IMR-90 (cell line): Measurements from ENCODE around the gene PRKAG2. TPM values are rescaled to one million over a fixed set of nuclear protein-coding genes. Genes with fewer than 3 reads are reported as not detected.

ENCODE experiments used
- ATAC-seq: fragments of 200-7000 bp; cut with Tn5 transposase; 2 replicates; pipeline ENCODE4 v1.9.1; 2020; ENCODE audit warnings: low read depth, mild to moderate bottlenecking, moderate library complexity
- BruUV-seq: library from RNA; stranded (reverse); fragments of 400-500 nt; replicated peaks from 2 replicates; lab custom pipeline; 2021; lab: Mats Ljungman, UMichigan
- CTCF ChIA-PET: fragments of 300-600 bp; formaldehyde crosslinking; extraction: SDS; loops from one replicate; lab custom pipeline; 2021; ENCODE audit warnings: antibody characterized with exemption; lab: Yijun Ruan, JAX
- POLR2A ChIA-PET: fragments of 300-600 bp; sonication (Branson Sonifier 250); formaldehyde crosslinking; loops from one replicate; lab custom pipeline; 2022; ENCODE audit warnings: antibody characterized with exemption; ENCODE audit not compliant: unreplicated experiment; lab: Charles Lee
- DNase-seq: peaks from one replicate; pipeline ENCODE4 v3.0.0; 2013
- H2AFZ ChIP-seq: replicated peaks from 2 replicates; pipeline ENCODE3; 2013; ENCODE audit warnings: low read length, mild to moderate bottlenecking; ENCODE audit not compliant: poor library complexity
- H2AK5ac ChIP-seq: 2 replicates; pipeline ENCODE4 v1.6.1; 2013; ENCODE audit warnings: low read depth, low read length, inconsistent platforms
- H2AK9ac ChIP-seq: replicated peaks from 2 replicates; pipeline ENCODE3; 2013; ENCODE audit warnings: mild to moderate bottlenecking, low read depth, low read length, moderate library complexity; ENCODE audit not compliant: poor library complexity
- H2BK120ac ChIP-seq: 2 replicates; pipeline ENCODE4 v1.6.1; 2013; ENCODE audit warnings: low read depth, low read length, inconsistent platforms
- H2BK15ac ChIP-seq: 3 replicates; pipeline ENCODE4 v1.6.1; 2013; ENCODE audit warnings: low read depth, low read length, inconsistent platforms
- H2BK20ac ChIP-seq: 2 replicates; pipeline ENCODE4 v1.6.1; 2013; ENCODE audit warnings: low read depth, mild to moderate bottlenecking, inconsistent platforms, low read length, moderate library complexity
- H2BK5ac ChIP-seq: 2 replicates; pipeline ENCODE4 v1.6.1; 2013; ENCODE audit warnings: mild to moderate bottlenecking, low read depth, low read length, inconsistent platforms; ENCODE audit not compliant: poor library complexity, severe bottlenecking
- H3K14ac ChIP-seq: replicated peaks from 2 replicates; pipeline ENCODE4 v1.6.1; 2013; ENCODE audit warnings: low read depth, low read length, inconsistent platforms
- H3K18ac ChIP-seq: 2 replicates; pipeline ENCODE4 v1.6.1; 2013; ENCODE audit warnings: low read depth, low read length, control low read depth
- H3K23ac ChIP-seq: 2 replicates; pipeline ENCODE4 v1.6.1; 2013; ENCODE audit warnings: low read depth, low read length, inconsistent platforms
- H3K27ac ChIP-seq: 2 replicates; pipeline ENCODE4 v1.5.1; 2013; ENCODE audit warnings: mild to moderate bottlenecking, control low read depth, low read length; ENCODE audit not compliant: insufficient read depth
- H3K27me3 ChIP-seq: 2 replicates; pipeline ENCODE4 v1.6.1; 2013; ENCODE audit warnings: low read length; ENCODE audit not compliant: control insufficient read depth, insufficient read depth
- H3K36me3 ChIP-seq: 2 replicates; pipeline ENCODE4 v1.6.1; 2013; ENCODE audit warnings: low read length, mixed read lengths; ENCODE audit not compliant: control insufficient read depth, insufficient read depth
- H3K4ac ChIP-seq: 2 replicates; pipeline ENCODE4 v1.6.1; 2013; ENCODE audit warnings: low read depth, low read length, inconsistent platforms
- H3K4me1 ChIP-seq: 2 replicates; pipeline ENCODE4 v1.6.1; 2013; ENCODE audit warnings: low read length, mixed read lengths; ENCODE audit not compliant: control insufficient read depth, insufficient read depth
- H3K4me2 ChIP-seq: 2 replicates; pipeline ENCODE4 v1.6.1; 2013; ENCODE audit warnings: low read depth, mild to moderate bottlenecking, control low read depth, low read length, moderate library complexity
- H3K4me3 ChIP-seq: 2 replicates; pipeline ENCODE4 v1.5.1; 2013; ENCODE audit warnings: low read depth, mild to moderate bottlenecking, control low read depth, low read length, moderate library complexity; ENCODE audit not compliant: insufficient read depth
- H3K56ac ChIP-seq: 2 replicates; pipeline ENCODE4 v1.6.1; 2013; ENCODE audit warnings: low read length, inconsistent platforms; ENCODE audit not compliant: insufficient read depth; ENCODE audit errors: extremely low read depth
- H3K79me1 ChIP-seq, 2 experiments: 2 replicates each; pipeline ENCODE4 v1.6.1; 2013; ENCODE audit warnings: low read length in 2 of 2, inconsistent platforms in 1 of 2, low read depth in 1 of 2
- H3K9ac ChIP-seq: 2 replicates; pipeline ENCODE4 v1.6.1; 2013; ENCODE audit warnings: low read depth, low read length, control low read depth
- H3K9me1 ChIP-seq: 2 replicates; pipeline ENCODE4 v1.6.1; 2013; ENCODE audit warnings: low read length, inconsistent platforms; ENCODE audit not compliant: insufficient read depth
- H3K9me3 ChIP-seq: 2 replicates; pipeline ENCODE4 v1.6.1; 2013; ENCODE audit warnings: low read length; ENCODE audit not compliant: control insufficient read depth, insufficient read depth
- H4K20me1 ChIP-seq: 2 replicates; pipeline ENCODE4 v1.6.1; 2013; ENCODE audit warnings: low read length, inconsistent platforms; ENCODE audit not compliant: insufficient read depth
- H4K5ac ChIP-seq: 2 replicates; pipeline ENCODE4 v1.6.1; 2013; ENCODE audit warnings: mild to moderate bottlenecking, low read depth, low read length, control low read depth
- H4K8ac ChIP-seq, 2 experiments: 2 replicates each; pipeline ENCODE4 v1.6.1; 2013; ENCODE audit warnings: low read depth in 2 of 2, low read length in 2 of 2, control low read depth in 1 of 2, inconsistent platforms in 1 of 2
- H4K91ac ChIP-seq: 2 replicates; pipeline ENCODE4 v1.6.1; 2013; ENCODE audit warnings: low read depth, low read length, inconsistent platforms; ENCODE audit not compliant: insufficient read depth
- BHLHE40 ChIP-seq: fragments of 150-350 bp; IDR thresholded peaks from 2 replicates; pipeline ENCODE4 v1.6.1; 2016; ENCODE audit warnings: mild to moderate bottlenecking, low read depth, low read length
- CEBPB ChIP-seq: IDR thresholded peaks from 2 replicates; pipeline ENCODE4 v1.6.1; 2012; ENCODE audit warnings: low read depth, low read length, improper control_type of control experiment
- CHD1 ChIP-seq: IDR thresholded peaks from 2 replicates; pipeline ENCODE4 v1.6.1; 2012; ENCODE audit warnings: low read depth, low read length, improper control_type of control experiment
- CTCF ChIP-seq: conservative IDR thresholded peaks from 2 replicates; pipeline ENCODE4 v1.5.1; 2012; ENCODE audit warnings: mild to moderate bottlenecking, low read depth, low read length, improper control_type of control experiment
- FOS ChIP-seq: fragments of 150-350 bp; IDR thresholded peaks from 2 replicates; pipeline ENCODE4 v1.6.1; 2016; ENCODE audit warnings: low read depth, low read length
- MAFK ChIP-seq: IDR thresholded peaks from 2 replicates; pipeline ENCODE4 v1.6.1; 2012; ENCODE audit warnings: low read depth, low read length, improper control_type of control experiment
- MAZ ChIP-seq: IDR thresholded peaks from 2 replicates; pipeline ENCODE4 v1.6.1; 2012; ENCODE audit warnings: low read depth, mild to moderate bottlenecking, low read length, improper control_type of control experiment, moderate library complexity, borderline replicate concordance
- MXI1 ChIP-seq: IDR thresholded peaks from 2 replicates; pipeline ENCODE4 v1.6.1; 2012; ENCODE audit warnings: low read depth, mild to moderate bottlenecking, low read length, moderate library complexity, borderline replicate concordance
- NFE2L2 ChIP-seq: fragments of 150-350 bp; IDR thresholded peaks from 2 replicates; pipeline ENCODE4 v1.6.1; 2016; ENCODE audit warnings: low read depth, mild to moderate bottlenecking, low read length
- POLR2A ChIP-seq: IDR thresholded peaks from 2 replicates; pipeline ENCODE4 v1.6.1; 2012; ENCODE audit warnings: mild to moderate bottlenecking, low read depth, low read length
- RAD21 ChIP-seq: IDR thresholded peaks from 2 replicates; pipeline ENCODE4 v1.6.1; 2012; ENCODE audit warnings: low read length, improper control_type of control experiment
- RCOR1 ChIP-seq: IDR thresholded peaks from 2 replicates; pipeline ENCODE4 v1.6.1; 2012; ENCODE audit warnings: mild to moderate bottlenecking, low read length, improper control_type of control experiment; ENCODE audit not compliant: insufficient replicate concordance
- RFX5 ChIP-seq: IDR thresholded peaks from 2 replicates; pipeline ENCODE4 v1.8.0; 2012; ENCODE audit warnings: low read depth, mild to moderate bottlenecking, low read length, moderate library complexity
- SMC3 ChIP-seq: fragments of 150-350 bp; IDR thresholded peaks from 2 replicates; pipeline ENCODE4 v1.6.1; 2016; ENCODE audit warnings: low read depth, mild to moderate bottlenecking, antibody characterized with exemption, low read length, moderate library complexity
- whole genome bisulfite sequencing, 2 experiments: methylation state at CpG; one replicate each; pipeline versions ENCODE4 v1.1.5 to v1.1.7; 2013; ENCODE audit warnings: missing lambda C conversion rate in 2 of 2; ENCODE audit not compliant: insufficient read length in 1 of 2; ENCODE audit errors: extremely low coverage in 2 of 2; 5-methylcytosine and 5-hydroxymethylcytosine counted together
- dilution Hi-C: fragments of 300-500 bp; cut with HindIII; formaldehyde crosslinking; loops from one replicate; pipeline ENCODE4 v1.14.3; 2018; ENCODE audit warnings: low sequenced_read_pairs; ENCODE audit not compliant: unreplicated experiment
- in situ Hi-C: fragments of 300-500 bp; cut with MboI; formaldehyde crosslinking; loops from 3 replicates; pipeline ENCODE4 v1.14.3; 2019; ENCODE audit warnings: low sequenced_read_pairs, inconsistent platforms, mixed read lengths
- intact Hi-C: fragments of 100-400 bp; cut with micrococcal nuclease; formaldehyde crosslinking; loops from 2 replicates; pipeline ENCODE4 v1.10.0; 2022
- polyA plus RNA-seq, 3 experiments: library from polyadenylated mRNA; depleted of rRNA; stranded (reverse); fragments of >200 nt; gene quantifications; 2 replicates each; pipeline ENCODE4 v1.2.3, GENCODE V29; 2012; ENCODE audit warnings: low replicate concordance in 1 of 3
- total RNA-seq: library from RNA; depleted of rRNA; stranded (reverse); fragments of >200 nt; gene quantifications from 2 replicates; pipeline ENCODE4 v1.2.3, GENCODE V29; 2012
- TF ChIP-seq, protein P1 (sequence below): fragments of 150-350 bp; IDR thresholded peaks from 2 replicates; pipeline ENCODE4 v1.6.1; 2016; ENCODE audit warnings: low read depth, mild to moderate bottlenecking, low read length, moderate library complexity, borderline replicate concordance

Gene PRKAG2
- total and polyA plus RNA-seq, 2 of the 4 experiments (the other 2 are of a cell fraction): 15.4 to 21.6 TPM

DNA sequence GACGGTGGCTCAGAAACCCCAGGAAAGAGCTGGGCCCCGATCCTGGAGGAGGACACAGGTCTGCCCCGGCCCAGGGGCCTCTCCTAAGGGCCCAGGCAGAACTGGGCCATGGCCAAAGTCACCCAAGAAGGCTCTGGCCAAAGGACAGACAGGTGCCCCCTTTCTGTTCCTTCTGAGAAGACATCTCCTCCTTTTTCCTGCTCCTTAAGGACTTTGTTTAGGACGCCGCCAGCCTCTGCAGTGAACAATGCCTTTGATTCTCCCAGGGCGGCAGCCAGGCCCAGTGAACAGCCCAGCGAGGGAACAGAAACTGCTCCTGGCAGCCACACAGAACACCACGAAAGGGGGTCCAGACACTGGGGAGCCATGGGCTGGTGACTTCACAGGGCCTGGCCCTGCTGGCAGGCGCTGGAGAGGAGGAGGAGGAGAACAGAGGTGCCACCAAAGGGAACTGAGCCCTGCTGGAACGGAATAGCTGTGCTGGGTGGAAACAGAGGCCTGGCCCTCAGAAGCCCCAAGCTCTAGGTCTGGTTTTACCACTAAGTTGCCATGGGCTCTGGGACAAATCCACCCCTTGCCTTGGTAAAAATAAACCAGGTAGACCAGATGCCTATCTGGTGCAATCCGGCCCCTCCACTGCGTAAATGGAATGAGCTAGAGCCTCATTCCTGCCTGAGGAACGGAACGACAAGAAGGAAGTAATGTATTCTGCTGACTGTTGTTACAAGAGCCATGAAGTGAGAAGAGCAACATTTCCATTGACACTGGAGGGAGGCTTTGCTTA is 193.9 kb downstream of the PRKAG2 start:
- CTCF ChIA-PET: no interaction called here
- H2AK5ac ChIP-seq: peak overlapping the region; percentile 72
- H3K27me3 ChIP-seq: no peaks in the 10 kb centered on the region
- H2AK9ac ChIP-seq: no peak overlapping the region
- H2BK5ac ChIP-seq: peak overlapping the region; percentile 49
- no peak overlapping the region for H3K23ac ChIP-seq
- BruUV-seq: no TSS peak
- H2BK120ac ChIP-seq: peak overlapping the region; percentile 19; the same call in 1 of the 2 replicates
- H3K27ac ChIP-seq: no peak overlapping the region
- dilution Hi-C loops: no loop called here
- intact Hi-C loops: no loop called here
- no peak overlapping the region for H3K56ac ChIP-seq
- no peak overlapping the region for H3K14ac ChIP-seq
- no peak overlapping the region for H3K18ac ChIP-seq
- H3K4ac ChIP-seq: peak overlapping the region; percentile 16; the same call in 1 of the 2 replicates
- no peak overlapping the region; the same call in 2 of the 3 replicates for H2BK15ac ChIP-seq
- ATAC-seq (no peak), DNase-seq (no peak)
- H2BK20ac ChIP-seq: peak overlapping the region; percentile 37; the same call in 1 of the 2 replicates
- no peaks in the 10 kb centered on the region for H3K79me1 ChIP-seq
- no peak overlapping the region for H3K4me3 ChIP-seq
- H2AFZ ChIP-seq: no peak overlapping the region
- in situ Hi-C loops: no loop called here
- peaks cover 28% of the 10 kb centered on the region for H3K4me1 ChIP-seq
- H3K36me3 ChIP-seq: no peaks in the 10 kb centered on the region
- no peak overlapping the region for H3K4me2 ChIP-seq
- peaks cover 27% of the 10 kb centered on the region for H3K9me1 ChIP-seq
- no peaks in the 10 kb centered on the region for H3K9me3 ChIP-seq
- 87% methylated on average over 3 of the region's 14 CpGs; no CpG with 5 or more reads in 1 of the 2 experiments for WGBS, 2 experiments
- POLR2A ChIA-PET: no interaction called here
- no peak overlapping the region for H3K9ac ChIP-seq
- H4K20me1 ChIP-seq: no peaks in the 10 kb centered on the region
- no peak overlapping the region for H4K5ac ChIP-seq
- H4K8ac ChIP-seq: no peak overlapping the region; a peak in 1 of 4 replicates
- H4K91ac ChIP-seq: peak overlapping the region; percentile 48
- TF ChIP-seq RCOR1 (no peak), RFX5 (no peak), FOS (no peak), MAZ (no peak), CTCF (no peak), RAD21 (no peak), NFE2L2 (no peak), SMC3 (no peak), BHLHE40 (no peak), CEBPB (no peak), MXI1 (no peak), POLR2A (no peak), MAFK (no peak), CHD1 (no peak)
- TF ChIP-seq, protein P1, sequence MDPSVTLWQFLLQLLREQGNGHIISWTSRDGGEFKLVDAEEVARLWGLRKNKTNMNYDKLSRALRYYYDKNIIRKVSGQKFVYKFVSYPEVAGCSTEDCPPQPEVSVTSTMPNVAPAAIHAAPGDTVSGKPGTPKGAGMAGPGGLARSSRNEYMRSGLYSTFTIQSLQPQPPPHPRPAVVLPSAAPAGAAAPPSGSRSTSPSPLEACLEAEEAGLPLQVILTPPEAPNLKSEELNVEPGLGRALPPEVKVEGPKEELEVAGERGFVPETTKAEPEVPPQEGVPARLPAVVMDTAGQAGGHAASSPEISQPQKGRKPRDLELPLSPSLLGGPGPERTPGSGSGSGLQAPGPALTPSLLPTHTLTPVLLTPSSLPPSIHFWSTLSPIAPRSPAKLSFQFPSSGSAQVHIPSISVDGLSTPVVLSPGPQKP: no peak
